GM18870 (cell line): ENCODE measurements around the gene CCDC91.
"Not testable (repeated sequence)": the region's sequence is repeated elsewhere in the genome, so short reads cannot be mapped to it uniquely, and the experiment has no call there.

ENCODE experiments used
- ATAC-seq: cut with Tn5 transposase; IDR thresholded peaks from one replicate; pipeline ENCODE4 v1.9.1; 2021; ENCODE audit warnings: moderate library complexity; ENCODE audit not compliant: unreplicated experiment

Gene CCDC91

DNA sequence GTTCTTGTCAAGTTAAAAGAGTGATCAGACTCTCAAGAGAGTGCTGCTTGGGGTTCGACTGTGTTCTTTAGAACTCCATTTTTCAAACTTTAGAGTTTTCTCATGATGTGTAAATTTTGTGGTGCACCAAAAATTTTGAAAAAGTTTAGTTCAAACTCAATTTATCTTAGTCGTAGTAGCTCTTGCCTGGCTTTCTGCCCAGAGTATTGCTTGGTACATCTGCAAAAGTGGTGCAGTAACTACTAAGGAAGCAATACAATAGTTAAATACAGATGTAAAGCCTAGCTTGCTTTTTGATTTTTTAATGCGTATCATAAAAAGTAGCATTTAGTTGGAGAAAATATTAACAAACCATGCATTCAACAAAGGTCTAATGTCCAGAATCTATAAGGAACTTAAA, 9.5 kb upstream of the CCDC91 start:
- ATAC-seq = no peak

- no peak for ATAC-seq
These were observed 5.9 kb upstream of the CCDC91 start for GRCh38 chr12:28184375-28184774.

DNA sequence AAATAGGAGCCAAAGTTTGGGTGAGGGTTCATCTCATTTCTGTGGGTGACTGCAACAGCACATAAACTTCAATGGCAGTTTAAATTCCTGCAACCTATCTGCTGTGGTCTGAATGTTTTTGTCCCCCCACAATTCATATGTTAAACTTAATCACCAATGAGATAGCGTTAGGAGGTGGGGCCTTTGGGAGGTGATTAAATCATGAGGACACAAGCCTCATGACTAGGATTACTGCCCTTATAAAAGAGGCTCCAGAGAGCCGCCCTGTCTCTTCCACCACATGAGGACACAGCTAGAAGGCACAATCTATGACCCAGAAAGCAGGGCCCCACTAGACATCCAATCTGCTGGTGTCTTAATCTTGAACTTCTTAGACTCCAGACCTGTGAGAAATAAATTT, 3.8 kb upstream of the CCDC91 start:
- ATAC-seq = no peak

GRCh38 chr12:28189784-28190320, 404 bp upstream of the CCDC91 start:
- no peak for ATAC-seq

DNA sequence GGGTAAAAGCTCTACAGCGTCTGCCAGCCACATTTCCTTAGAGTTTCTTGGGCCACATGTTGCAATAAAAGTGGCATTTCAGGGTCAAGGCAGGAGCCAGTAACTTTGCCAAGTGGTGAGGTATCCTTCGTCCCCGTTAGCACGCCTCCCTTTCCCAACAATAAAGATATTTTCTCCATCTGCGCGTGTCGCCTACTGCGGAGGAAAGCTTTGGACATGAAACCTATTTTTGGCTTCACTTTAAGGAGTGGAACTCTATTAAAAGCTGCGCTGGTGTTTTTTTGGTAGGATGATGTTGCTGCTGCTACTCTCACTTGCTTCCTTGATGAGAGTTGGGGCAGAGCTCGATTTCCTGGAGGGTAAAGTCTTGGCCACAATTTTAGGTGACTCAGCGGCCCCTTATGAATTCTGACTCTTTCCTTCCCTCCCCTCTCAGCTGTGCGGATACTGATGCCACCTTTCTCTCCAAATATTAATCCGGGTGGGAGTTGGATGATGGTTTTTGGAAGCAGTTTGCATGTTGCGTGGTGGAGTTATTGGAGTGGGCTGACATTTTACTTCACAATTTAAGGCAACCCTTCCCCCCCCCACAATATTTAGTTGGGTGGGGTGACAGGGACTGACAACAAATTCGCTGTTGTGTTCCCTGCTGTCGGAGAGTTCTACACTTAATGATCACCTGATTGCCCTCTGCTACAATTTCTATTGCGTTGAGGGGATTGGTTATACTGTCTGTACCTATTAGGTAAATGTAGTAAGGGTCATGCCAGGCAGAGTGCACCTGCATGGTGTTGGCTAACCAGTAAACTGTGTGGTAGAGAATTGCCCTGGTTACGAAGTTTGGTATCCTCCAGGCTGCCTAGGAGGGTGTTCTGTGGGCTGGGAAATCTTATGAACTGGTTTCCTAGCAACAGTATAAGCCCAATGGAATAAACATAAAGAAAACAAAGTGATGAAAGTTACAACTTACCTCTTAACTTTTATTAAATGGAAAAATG, 1.1 kb downstream of the CCDC91 start:
- ATAC-seq = peak; percentile 9

- no peak for ATAC-seq
These were observed 1.9 kb downstream of the CCDC91 start for GRCh38 chr12:28192125-28192524.

GRCh38 chr12:28194621-28195020, 4.4 kb downstream of the CCDC91 start:
- not testable (repeated sequence) for ATAC-seq

- not testable (repeated sequence) for ATAC-seq
These were observed 10.9 kb downstream of the CCDC91 start for GRCh38 chr12:28201136-28201535.

GRCh38 chr12:28202374-28203130, 12.3 kb downstream of the CCDC91 start:
- no peak for ATAC-seq

DNA sequence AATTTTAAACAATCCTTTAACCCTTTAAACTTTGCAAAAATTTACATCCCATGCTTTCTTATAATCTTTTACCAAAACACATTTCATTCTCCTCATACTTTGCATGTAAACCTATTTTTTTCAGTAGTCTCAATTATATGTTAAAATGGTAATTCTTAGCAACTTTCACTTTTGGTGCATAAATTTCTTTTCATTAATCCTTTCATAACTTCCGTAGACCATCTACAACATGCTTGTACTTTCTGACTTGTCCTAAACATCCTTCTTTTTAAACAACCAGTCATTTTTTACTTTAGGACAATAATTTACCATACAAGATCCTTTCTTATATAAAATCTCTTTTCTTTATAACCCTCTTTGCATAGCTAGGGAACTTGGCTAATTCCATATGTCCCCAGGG, 19.5 kb downstream of the CCDC91 start:
- ATAC-seq = no peak

GRCh38 chr12:28212182-28212581, 21.9 kb downstream of the CCDC91 start:
- no peak for ATAC-seq

GRCh38 chr12:28215021-28215420, 24.8 kb downstream of the CCDC91 start:
- no peak for ATAC-seq

DNA sequence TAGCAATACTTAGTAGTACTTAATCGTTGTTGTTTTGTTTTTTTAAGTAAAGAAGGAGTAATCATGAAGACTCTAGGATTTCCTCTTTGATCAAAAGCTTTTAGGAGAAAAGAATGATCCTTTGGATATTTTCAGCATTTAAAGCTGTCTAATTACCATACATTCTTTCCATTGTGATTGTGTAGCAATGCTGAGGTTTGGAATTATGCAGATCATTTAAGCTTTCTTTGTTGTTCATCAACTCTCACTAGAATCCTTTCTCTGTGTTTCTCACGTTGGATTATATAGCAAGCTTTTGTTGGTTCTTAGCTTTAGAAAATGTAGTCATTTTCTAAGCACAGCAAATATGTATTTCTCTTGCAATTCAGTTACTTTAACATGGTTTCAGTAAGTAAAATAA, 25.8 kb downstream of the CCDC91 start:
- no peak for ATAC-seq

DNA sequence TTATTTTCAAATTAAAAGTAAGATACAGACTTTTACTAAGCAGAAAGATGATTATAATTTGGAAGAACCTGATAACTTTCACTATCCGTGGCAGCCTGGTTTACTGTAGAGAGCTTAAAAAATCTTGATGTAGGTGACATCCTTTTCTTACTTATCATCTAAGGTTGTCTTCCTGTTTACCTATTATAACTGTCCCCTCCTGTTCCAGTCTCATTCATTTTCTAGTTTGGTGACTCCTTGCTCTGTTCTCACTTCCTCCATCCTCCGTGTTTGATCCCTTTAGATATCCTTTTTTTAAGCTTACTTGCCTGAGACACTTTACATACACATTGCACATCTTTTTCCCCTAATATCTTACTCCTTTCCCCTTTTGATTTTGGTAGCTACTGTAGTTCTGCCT, 27.5 kb downstream of the CCDC91 start:
- ATAC-seq = no peak

- no peak for ATAC-seq
These were observed 28.6 kb downstream of the CCDC91 start for GRCh38 chr12:28218875-28219274.

- ATAC-seq = no peak
These were observed 29.6 kb downstream of the CCDC91 start for GRCh38 chr12:28219827-28220226.

DNA sequence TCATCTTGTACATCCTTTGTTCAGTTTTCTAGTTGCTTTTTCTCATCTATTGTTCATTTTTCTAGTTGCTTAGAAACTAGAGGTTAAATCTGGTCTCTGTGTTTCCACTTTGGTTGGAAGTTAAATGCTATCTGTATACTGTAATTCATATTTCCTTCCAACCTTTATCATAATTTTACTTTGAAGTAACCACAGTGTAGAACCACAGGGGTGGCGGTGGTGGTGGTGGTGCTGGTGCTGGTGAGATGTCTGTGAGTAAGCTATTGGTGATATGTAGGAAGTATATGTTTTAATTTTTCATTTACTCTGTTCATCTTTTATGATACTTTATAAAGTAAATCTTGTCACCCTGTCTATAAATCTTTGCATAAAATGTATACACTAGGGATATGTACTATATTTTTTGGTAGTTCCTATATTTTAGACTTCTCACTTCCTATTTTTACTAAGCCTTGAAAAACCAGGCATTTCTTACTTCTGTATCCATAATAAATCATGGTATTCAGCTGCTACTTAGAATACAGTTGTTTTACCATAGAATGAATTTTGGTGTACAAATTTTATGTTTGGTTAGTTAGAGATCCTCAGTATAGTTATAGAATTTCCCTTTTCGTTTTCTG, 31.9 kb downstream of the CCDC91 start:
- no peak for ATAC-seq

- peak; percentile 89 for ATAC-seq
These were observed 32.8 kb downstream of the CCDC91 start for GRCh38 chr12:28223025-28223554.

GRCh38 chr12:28223858-28224257, 33.6 kb downstream of the CCDC91 start:
- peak; percentile 36 for ATAC-seq

DNA sequence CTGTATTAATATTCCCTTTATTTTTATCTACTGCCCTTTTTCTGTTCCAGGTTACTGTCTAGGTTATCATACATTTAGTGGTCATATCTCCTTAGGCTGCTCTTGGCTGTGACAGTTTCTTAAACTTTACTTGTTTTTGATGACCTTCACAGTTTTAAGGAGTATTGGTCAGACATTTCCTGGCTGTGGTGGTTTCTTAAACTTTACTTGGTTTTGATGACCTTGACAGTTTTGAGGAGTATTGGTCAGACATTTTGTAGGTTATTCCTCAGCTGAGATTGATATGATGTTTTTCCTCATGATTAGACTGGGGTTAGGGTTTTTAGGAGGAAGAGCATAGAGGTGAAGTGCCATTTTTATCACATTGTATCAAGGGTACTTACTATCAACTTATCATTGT, 36.4 kb downstream of the CCDC91 start:
- ATAC-seq = no peak

DNA sequence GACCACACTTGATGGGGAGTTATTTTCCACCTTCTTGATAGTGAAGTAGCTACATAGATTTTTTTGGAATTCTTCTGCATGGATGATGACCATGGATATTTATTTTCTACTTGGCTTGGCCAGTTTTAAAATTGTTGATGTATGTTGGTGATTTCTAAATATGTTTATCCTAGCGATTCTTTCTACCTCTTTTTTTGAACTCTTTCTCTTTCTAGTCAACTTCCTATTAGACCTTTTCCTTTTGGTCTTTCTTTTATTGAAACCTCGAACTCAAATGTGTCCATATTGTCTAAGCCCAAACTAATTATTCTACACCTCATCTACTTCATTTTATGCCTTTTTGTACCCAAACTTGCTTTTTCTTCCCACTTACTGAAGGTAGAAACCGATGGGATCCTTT, 37.0 kb downstream of the CCDC91 start:
- ATAC-seq = no peak
